Stimulated activated CD8-positive, alpha-beta memory T cell treated with anti-CD3 and anti-CD28 coated beads, Interleukin-4, amount 100 ng/mL, for 4 hours (primary cell): ENCODE data around the gene ARHGAP28.
"Not testable (repeated sequence)": the region's sequence is repeated elsewhere in the genome, so short reads cannot be mapped to it uniquely, and the experiment has no call there.

ENCODE experiments used
- DNase-seq, 2 donors: peaks; one replicate each; pipeline ENCODE4 v3.0.0-alpha.2; 2020; ENCODE audit warnings: low read depth in 2 of 2, low spot score in 1 of 2

The ARHGAP28 gene

GRCh38 chr18:6811816-6812215 lies 82.3 kb downstream of the ARHGAP28 start:
- DNase-seq, result no peak

GRCh38 chr18:6814882-6815425 lies 85.4 kb downstream of the ARHGAP28 start:
- no peak for DNase-seq

- DNase-seq, result no peak
Measured at GRCh38 chr18:6816154-6816553, 86.6 kb downstream of the ARHGAP28 start.

- no peak for DNase-seq
Measured at GRCh38 chr18:6819332-6819731, 89.8 kb downstream of the ARHGAP28 start.

- no peak for DNase-seq
Measured at GRCh38 chr18:6820314-6820713, 90.8 kb downstream of the ARHGAP28 start.

GRCh38 chr18:6821356-6821755 lies 91.8 kb downstream of the ARHGAP28 start:
- DNase-seq, result no peak

GRCh38 chr18:6827161-6827560 lies 97.6 kb downstream of the ARHGAP28 start:
- not testable (repeated sequence) for DNase-seq

GRCh38 chr18:6827566-6827965 lies 98.0 kb downstream of the ARHGAP28 start:
- not testable (repeated sequence) for DNase-seq

GRCh38 chr18:6830916-6831315 lies 101.4 kb downstream of the ARHGAP28 start:
- DNase-seq, result no peak

GRCh38 chr18:6835345-6835744 lies 105.8 kb downstream of the ARHGAP28 start:
- DNase-seq, result no peak

GRCh38 chr18:6836331-6836730 lies 106.8 kb downstream of the ARHGAP28 start:
- DNase-seq, result no peak

- no peak for DNase-seq
Measured at GRCh38 chr18:6837904-6838303, 108.4 kb downstream of the ARHGAP28 start.

- no peak for DNase-seq
Measured at GRCh38 chr18:6842081-6842480, 112.6 kb downstream of the ARHGAP28 start.

- no peak for DNase-seq
Measured at GRCh38 chr18:6843308-6843707, 113.8 kb downstream of the ARHGAP28 start.

- not testable (repeated sequence) for DNase-seq
Measured at GRCh38 chr18:6845521-6845920, 116.0 kb downstream of the ARHGAP28 start.

- no peak for DNase-seq
Measured at GRCh38 chr18:6850396-6850795, 120.9 kb downstream of the ARHGAP28 start.

GRCh38 chr18:6851480-6851879 lies 122.0 kb downstream of the ARHGAP28 start:
- no peak for DNase-seq

GRCh38 chr18:6854811-6855210 lies 125.3 kb downstream of the ARHGAP28 start:
- DNase-seq, result no peak

- DNase-seq, result no peak
Measured at GRCh38 chr18:6855767-6856166, 126.3 kb downstream of the ARHGAP28 start.

GRCh38 chr18:6857300-6857699 lies 127.8 kb downstream of the ARHGAP28 start:
- DNase-seq, result no peak

GRCh38 chr18:6859676-6860422 lies 130.3 kb downstream of the ARHGAP28 start:
- no peak for DNase-seq

GRCh38 chr18:6860804-6861448 lies 131.4 kb downstream of the ARHGAP28 start:
- DNase-seq, result no peak
